HEK293T (cell line): ENCODE results near the gene HDAC11.

ENCODE experiments used
- L3MBTL2 ChIP-seq: fragments of 450-650 bp; conservative IDR thresholded peaks from 2 replicates; pipeline ENCODE4 v1.6.1; 2016; ENCODE audit warnings: mild to moderate bottlenecking
- SP1 ChIP-seq: fragments of 450-650 bp; IDR thresholded peaks from 2 replicates; pipeline ENCODE4 v1.6.1; 2017
- TARDBP ChIP-seq: fragments of 450-650 bp; IDR thresholded peaks from 2 replicates; pipeline ENCODE4 v1.6.1; 2016

- TF ChIP-seq TARDBP (no peak), L3MBTL2 (no peak), SP1 (no peak)
Observed at GRCh38 chr3:13548696-13549622, 68.9 kb downstream of the HDAC11 start, which contains the start of gene FBLN2.
